GM10847 (cell line): ENCODE results near the gene NDST1.

ENCODE experiments used
- POLR2A ChIP-seq: IDR thresholded peaks from 2 replicates; pipeline ENCODE4 v1.6.1; 2011; ENCODE audit not compliant: insufficient read length; ENCODE audit errors: extremely low read depth

The NDST1 gene

GRCh38 chr5:150486402-150487198 lies 21.3 kb upstream of the NDST1 start:
- no peak for TF ChIP-seq POLR2A

GRCh38 chr5:150487199-150488061 lies 20.5 kb upstream of the NDST1 start:
- no peak for TF ChIP-seq POLR2A

- no peak for TF ChIP-seq POLR2A
Measured at GRCh38 chr5:150488519-150489359, 19.2 kb upstream of the NDST1 start.

GRCh38 chr5:150489360-150490295 lies 18.3 kb upstream of the NDST1 start:
- no peak for TF ChIP-seq POLR2A

GRCh38 chr5:150490296-150490669 lies 17.6 kb upstream of the NDST1 start:
- TF ChIP-seq POLR2A, result no peak

- TF ChIP-seq POLR2A, result no peak
Measured at GRCh38 chr5:150490754-150491153, 17.2 kb upstream of the NDST1 start.

- no peak for TF ChIP-seq POLR2A
Measured at GRCh38 chr5:150491876-150492275, 16.1 kb upstream of the NDST1 start.

GRCh38 chr5:150492621-150493020 lies 15.3 kb upstream of the NDST1 start:
- TF ChIP-seq POLR2A, result no peak

- no peak for TF ChIP-seq POLR2A
Measured at GRCh38 chr5:150496098-150496497, 11.8 kb upstream of the NDST1 start.

- no peak for TF ChIP-seq POLR2A
Measured at GRCh38 chr5:150496534-150496933, 11.4 kb upstream of the NDST1 start.

GRCh38 chr5:150497274-150497988 lies 10.5 kb upstream of the NDST1 start:
- TF ChIP-seq POLR2A, result no peak

GRCh38 chr5:150497989-150498317 lies 10.0 kb upstream of the NDST1 start:
- no peak for TF ChIP-seq POLR2A

- TF ChIP-seq POLR2A, result no peak
Measured at GRCh38 chr5:150498501-150498900, 9.4 kb upstream of the NDST1 start.

- TF ChIP-seq POLR2A, result no peak
Measured at GRCh38 chr5:150498971-150499370, 9.0 kb upstream of the NDST1 start.

GRCh38 chr5:150499437-150499956 lies 8.4 kb upstream of the NDST1 start:
- TF ChIP-seq POLR2A, result no peak
